Measurements from ENCODE around the gene WFIKKN2.
"Not testable (repeated sequence)": the region's sequence is repeated elsewhere in the genome, so short reads cannot be mapped to it uniquely, and the experiment has no call there.

Gene WFIKKN2

GRCh38 chr17:50835301-50836234, at the start of gene WFIKKN2:
Gene WFIKKN2, plus strand, starts transcription at chr17:50835586. Its CDS starts 352 bp downstream, at chr17:50835938.
- DNase-seq (ENCODE audit: low spot score) = no peak

- DNase-seq (ENCODE audit: low spot score) = no peak
These were observed 49.3 kb upstream of the WFIKKN2 start for GRCh38 chr17:50785946-50786570.

- no peak for DNase-seq (ENCODE audit: low spot score)
These were observed 48.3 kb upstream of the WFIKKN2 start for GRCh38 chr17:50787106-50787505.

- no peak for DNase-seq (ENCODE audit: low spot score)
These were observed 44.8 kb upstream of the WFIKKN2 start for GRCh38 chr17:50790618-50791017.

- DNase-seq (ENCODE audit: low spot score) = no peak
These were observed 43.3 kb upstream of the WFIKKN2 start for GRCh38 chr17:50792132-50792531.

- no peak for DNase-seq (ENCODE audit: low spot score)
These were observed 42.4 kb upstream of the WFIKKN2 start for GRCh38 chr17:50793007-50793406.

- DNase-seq (ENCODE audit: low spot score) = no peak
These were observed 41.0 kb upstream of the WFIKKN2 start for GRCh38 chr17:50794361-50794760.

GRCh38 chr17:50797135-50797810, 38.1 kb upstream of the WFIKKN2 start:
- DNase-seq (ENCODE audit: low spot score) = no peak

GRCh38 chr17:50798424-50799288, 36.7 kb upstream of the WFIKKN2 start:
- no peak for DNase-seq (ENCODE audit: low spot score)

- DNase-seq (ENCODE audit: low spot score) = no peak
These were observed 35.8 kb upstream of the WFIKKN2 start for GRCh38 chr17:50799582-50799981.

GRCh38 chr17:50800196-50800700, 35.1 kb upstream of the WFIKKN2 start:
- no peak for DNase-seq (ENCODE audit: low spot score)

GRCh38 chr17:50802609-50803571, 32.5 kb upstream of the WFIKKN2 start:
- no peak for DNase-seq (ENCODE audit: low spot score)

GRCh38 chr17:50803676-50804075, 31.7 kb upstream of the WFIKKN2 start:
- no peak for DNase-seq (ENCODE audit: low spot score)

GRCh38 chr17:50804749-50805475, 30.5 kb upstream of the WFIKKN2 start:
- DNase-seq (ENCODE audit: low spot score) = not testable (repeated sequence)

GRCh38 chr17:50805486-50805885, 29.9 kb upstream of the WFIKKN2 start:
- no peak for DNase-seq (ENCODE audit: low spot score)

GRCh38 chr17:50806141-50806643, 29.2 kb upstream of the WFIKKN2 start:
- DNase-seq (ENCODE audit: low spot score) = no peak

GRCh38 chr17:50807009-50807408, 28.4 kb upstream of the WFIKKN2 start:
- DNase-seq (ENCODE audit: low spot score) = no peak

GRCh38 chr17:50807675-50808074, 27.7 kb upstream of the WFIKKN2 start:
- DNase-seq (ENCODE audit: low spot score) = no peak

- DNase-seq (ENCODE audit: low spot score) = no peak
These were observed 27.0 kb upstream of the WFIKKN2 start for GRCh38 chr17:50808413-50808812.
